GM21390 (cell line): ENCODE measurements around the gene WASF2.
"Not testable (repeated sequence)": the region's sequence is repeated elsewhere in the genome, so short reads cannot be mapped to it uniquely, and the experiment has no call there.

ENCODE experiments used
- ATAC-seq: cut with Tn5 transposase; IDR thresholded peaks from one replicate; pipeline ENCODE4 v1.9.1; 2021; ENCODE audit not compliant: unreplicated experiment

WASF2 gene

GRCh38 chr1:27454610-27455009 lies 35.4 kb downstream of the WASF2 start:
- ATAC-seq: no peak

GRCh38 chr1:27451343-27451742 lies 38.6 kb downstream of the WASF2 start:
- no peak for ATAC-seq

GRCh38 chr1:27448982-27449381 lies 41.0 kb downstream of the WASF2 start:
- ATAC-seq: no peak

- no peak for ATAC-seq
Measured at GRCh38 chr1:27447883-27448282, 42.1 kb downstream of the WASF2 start.

- no peak for ATAC-seq
Measured at GRCh38 chr1:27447399-27447798, 42.6 kb downstream of the WASF2 start.

GRCh38 chr1:27446496-27447020 lies 43.4 kb downstream of the WASF2 start:
- no peak for ATAC-seq

- no peak for ATAC-seq
Measured at GRCh38 chr1:27445177-27445936, 44.6 kb downstream of the WASF2 start.

GRCh38 chr1:27444632-27445031 lies 45.3 kb downstream of the WASF2 start:
- ATAC-seq: no peak

- ATAC-seq: no peak
Measured at GRCh38 chr1:27439150-27439549, 50.8 kb downstream of the WASF2 start.

GRCh38 chr1:27438621-27439061 lies 51.3 kb downstream of the WASF2 start:
- ATAC-seq: no peak

GRCh38 chr1:27436204-27437159 lies 53.5 kb downstream of the WASF2 start:
- ATAC-seq: no peak

GRCh38 chr1:27435566-27436203 lies 54.3 kb downstream of the WASF2 start:
- no peak for ATAC-seq

- no peak for ATAC-seq
Measured at GRCh38 chr1:27433706-27434105, 56.3 kb downstream of the WASF2 start.

GRCh38 chr1:27432725-27433124 lies 57.2 kb downstream of the WASF2 start:
- ATAC-seq: not testable (repeated sequence)

GRCh38 chr1:27431601-27431940 lies 58.4 kb downstream of the WASF2 start:
- no peak for ATAC-seq

GRCh38 chr1:27430903-27431600 lies 58.9 kb downstream of the WASF2 start:
- no peak for ATAC-seq

- ATAC-seq: no peak
Measured at GRCh38 chr1:27429029-27429425, 60.9 kb downstream of the WASF2 start.

- no peak for ATAC-seq
Measured at GRCh38 chr1:27428316-27429028, 61.5 kb downstream of the WASF2 start.

- no peak for ATAC-seq
Measured at GRCh38 chr1:27427816-27428315, 62.1 kb downstream of the WASF2 start.

- ATAC-seq: no peak
Measured at GRCh38 chr1:27427329-27427728, 62.6 kb downstream of the WASF2 start.
